ENCODE measurements around the gene SMLR1. TPM values are rescaled to one million over a fixed set of nuclear protein-coding genes. Genes with fewer than 3 reads are reported as not detected.

The SMLR1 gene
- total RNA-seq, result not detected

GRCh38 chr6:130827247-130828149, at the start of gene SMLR1:
Gene SMLR1 (plus strand): TSS chr6:130827406. CDS start chr6:130827414, 8 bp downstream.

Other genes with a start within 250 kb of the SMLR1 start
- 64.5 TPM for gene EPB41L2, start 235.8 kb downstream of the SMLR1 start, total RNA-seq

Data from parietal lobe (tissue), 1 donor.